Keratinocyte (primary cell): Measurements from ENCODE around the gene KCNQ4. TPM values are rescaled to one million over a fixed set of nuclear protein-coding genes. Genes with fewer than 3 reads are reported as not detected.

Experiments
- DNase-seq: peaks from one replicate; pipeline ENCODE4 v3.0.0-alpha.2; 2011; ENCODE audit warnings: low read depth, missing footprints, low spot score
- FAIRE-seq: peaks from 2 replicates; lab custom pipeline; 2011; peaks lifted over from hg19 to GRCh38; lab: Jason Lieb, UNC
- H2AFZ ChIP-seq: 2 replicates; pipeline ENCODE4 v1.6.0; 2012; ENCODE audit warnings: low read length, control low read depth, inconsistent platforms; ENCODE audit not compliant: control insufficient read depth
- H3K27ac ChIP-seq: 2 replicates; pipeline ENCODE4 v1.5.1; 2011; ENCODE audit warnings: low read length; ENCODE audit not compliant: control insufficient read depth, insufficient read depth
- H3K27me3 ChIP-seq: 3 replicates; pipeline ENCODE4 v1.6.0; 2011; ENCODE audit warnings: low read length; ENCODE audit not compliant: control insufficient read depth, insufficient read depth; ENCODE audit errors: extremely low read depth
- H3K36me3 ChIP-seq, 2 experiments: 2 replicates in 1 of 2; 3 replicates in 1 of 2; pipeline ENCODE4 v1.5.1; 2011; ENCODE audit warnings: low read length in 2 of 2, mild to moderate bottlenecking in 1 of 2; ENCODE audit not compliant: control insufficient read depth in 2 of 2, insufficient read depth in 2 of 2; ENCODE audit errors: extremely low read depth in 1 of 2
- H3K4me1 ChIP-seq: 3 replicates; pipeline ENCODE4 v1.5.1; 2011; ENCODE audit warnings: low read length; ENCODE audit not compliant: control insufficient read depth, insufficient read depth; ENCODE audit errors: extremely low read depth
- H3K4me2 ChIP-seq: 3 replicates; pipeline ENCODE4 v1.6.0; 2011; ENCODE audit warnings: low read depth, low read length; ENCODE audit not compliant: control insufficient read depth, insufficient read depth; ENCODE audit errors: extremely low read depth
- H3K4me3 ChIP-seq, 3 experiments: fragments of 200-600 bp in 1 of 3; sonication (generic) in 1 of 3; 2 replicates in 2 of 3; 3 replicates in 1 of 3; pipeline ENCODE4 v1.5.1; 2011 to 2016; ENCODE audit warnings: low read length in 3 of 3, mild to moderate bottlenecking in 3 of 3, control low read depth in 2 of 3, inconsistent platforms in 1 of 3, low read depth in 1 of 3, mixed read lengths in 1 of 3, mixed run types in 1 of 3, moderate library complexity in 1 of 3; ENCODE audit not compliant: control insufficient read depth in 2 of 3, insufficient read depth in 2 of 3; ENCODE audit errors: extremely low read depth in 1 of 3
- H3K79me2 ChIP-seq: 2 replicates; pipeline ENCODE4 v1.6.0; 2012; ENCODE audit warnings: low read length; ENCODE audit not compliant: control insufficient read depth, insufficient read depth
- H3K9ac ChIP-seq: 3 replicates; pipeline ENCODE4 v1.6.0; 2011; ENCODE audit warnings: low read length; ENCODE audit not compliant: control insufficient read depth, insufficient read depth; ENCODE audit errors: extremely low read depth
- H3K9me1 ChIP-seq: 3 replicates; pipeline ENCODE4 v1.6.0; 2011; ENCODE audit warnings: low read length; ENCODE audit not compliant: control insufficient read depth, insufficient read depth; ENCODE audit errors: extremely low read depth
- H3K9me3 ChIP-seq: 2 replicates; pipeline ENCODE4 v1.5.1; 2012; ENCODE audit warnings: low read depth, low read length; ENCODE audit not compliant: control insufficient read depth
- H4K20me1 ChIP-seq: 3 replicates; pipeline ENCODE4 v1.6.0; 2011; ENCODE audit warnings: low read length; ENCODE audit not compliant: control insufficient read depth, insufficient read depth; ENCODE audit errors: extremely low read depth
- EZH2 ChIP-seq: IDR thresholded peaks from one replicate; pipeline ENCODE4 v1.6.1; 2012; ENCODE audit warnings: inconsistent platforms, mild to moderate bottlenecking, low read length, moderate library complexity
- dilution Hi-C: fragments of 300-500 bp; cut with MboI; formaldehyde crosslinking; loops from one replicate; pipeline ENCODE4 v1.7.0; 2020; ENCODE audit warnings: low sequenced_read_pairs; ENCODE audit not compliant: extremely low pct_ligation_motif_present
- polyA plus RNA-seq, 5 experiments: library from polyadenylated mRNA; depleted of rRNA in 3 of 5; stranded (reverse) in 3 of 5; stranded (forward) in 1 of 5; unstranded in 1 of 5; fragments of >200 nt; gene quantifications; 1 replicate in 1 of 5; 2 replicates in 3 of 5; 3 replicates in 1 of 5; pipeline versions ENCODE4 v1.2.1 to v1.2.3, GENCODE V29; 2011 to 2012; ENCODE audit warnings: missing spikeins in 2 of 5, low read depth in 1 of 5, low replicate concordance in 1 of 5
- TF ChIP-seq, protein P1 (sequence below), 3 experiments: IDR thresholded peaks in 1 of 3; conservative IDR thresholded peaks in 1 of 3; optimal IDR thresholded peaks in 1 of 3; 2 replicates in 2 of 3; 3 replicates in 1 of 3; pipeline versions ENCODE3 to v1.5.1; 2011; ENCODE audit warnings: low read length in 3 of 3, mild to moderate bottlenecking in 3 of 3, moderate library complexity in 2 of 3, control low read depth in 1 of 3, inconsistent platforms in 1 of 3; ENCODE audit not compliant: insufficient read depth in 2 of 3; ENCODE audit errors: extremely low read depth in 1 of 3

The KCNQ4 gene
- polyA plus RNA-seq, 1 donor (not counting 4 experiments of a cell fraction or from before 2014, with no cell fraction given), result not detected

DNA sequence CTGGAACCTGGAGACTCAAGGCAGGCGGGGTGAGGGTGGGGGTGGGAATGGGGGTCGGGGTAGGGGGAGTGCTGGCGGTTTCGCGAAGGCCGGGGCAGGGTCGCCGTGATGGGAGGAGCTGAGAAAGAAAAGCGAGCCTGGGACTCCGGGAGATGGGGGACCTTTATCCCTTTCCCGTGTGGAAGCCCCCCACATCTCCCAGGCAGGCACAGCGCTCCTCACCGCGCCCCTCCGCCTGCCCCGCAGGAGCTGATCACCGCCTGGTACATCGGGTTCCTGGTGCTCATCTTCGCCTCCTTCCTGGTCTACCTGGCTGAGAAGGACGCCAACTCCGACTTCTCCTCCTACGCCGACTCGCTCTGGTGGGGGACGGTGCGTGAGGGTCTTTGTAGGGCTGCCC lies 35.5 kb downstream of the KCNQ4 start:
- dilution Hi-C loops, result no loop called here
- H3K27ac ChIP-seq, result no peak overlapping the region
- FAIRE-seq (no peak), DNase-seq (no peak)
- H4K20me1 ChIP-seq, result no peaks in the 10 kb centered on the region
- no peaks in the 10 kb centered on the region for H3K4me1 ChIP-seq
- TF ChIP-seq EZH2, result no peak
- TF ChIP-seq, protein P1, sequence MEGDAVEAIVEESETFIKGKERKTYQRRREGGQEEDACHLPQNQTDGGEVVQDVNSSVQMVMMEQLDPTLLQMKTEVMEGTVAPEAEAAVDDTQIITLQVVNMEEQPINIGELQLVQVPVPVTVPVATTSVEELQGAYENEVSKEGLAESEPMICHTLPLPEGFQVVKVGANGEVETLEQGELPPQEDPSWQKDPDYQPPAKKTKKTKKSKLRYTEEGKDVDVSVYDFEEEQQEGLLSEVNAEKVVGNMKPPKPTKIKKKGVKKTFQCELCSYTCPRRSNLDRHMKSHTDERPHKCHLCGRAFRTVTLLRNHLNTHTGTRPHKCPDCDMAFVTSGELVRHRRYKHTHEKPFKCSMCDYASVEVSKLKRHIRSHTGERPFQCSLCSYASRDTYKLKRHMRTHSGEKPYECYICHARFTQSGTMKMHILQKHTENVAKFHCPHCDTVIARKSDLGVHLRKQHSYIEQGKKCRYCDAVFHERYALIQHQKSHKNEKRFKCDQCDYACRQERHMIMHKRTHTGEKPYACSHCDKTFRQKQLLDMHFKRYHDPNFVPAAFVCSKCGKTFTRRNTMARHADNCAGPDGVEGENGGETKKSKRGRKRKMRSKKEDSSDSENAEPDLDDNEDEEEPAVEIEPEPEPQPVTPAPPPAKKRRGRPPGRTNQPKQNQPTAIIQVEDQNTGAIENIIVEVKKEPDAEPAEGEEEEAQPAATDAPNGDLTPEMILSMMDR (optimal IDR thresholded peaks at IDR 0.05 in 1 of 3, IDR thresholded peaks at IDR 0.05 in 1 of 3, conservative IDR thresholded peaks at IDR 0.05 in 1 of 3; ENCODE audit: extremely low read depth in 1 of 3, insufficient read depth in 2 of 3, low read length in 3 of 3), result no peak
- H3K27me3 ChIP-seq, result peaks cover 25% of the 10 kb centered on the region
- no peak overlapping the region for H2AFZ ChIP-seq
- no peak overlapping the region for H3K9ac ChIP-seq
- H3K4me2 ChIP-seq, result no peak overlapping the region
- H3K36me3 ChIP-seq, result no peaks in the 10 kb centered on the region
- no peaks in the 10 kb centered on the region for H3K79me2 ChIP-seq
- H3K9me3 ChIP-seq, result no peaks in the 10 kb centered on the region
- H3K4me3 ChIP-seq, result no peak overlapping the region
- H3K9me1 ChIP-seq, result no peaks in the 10 kb centered on the region

DNA sequence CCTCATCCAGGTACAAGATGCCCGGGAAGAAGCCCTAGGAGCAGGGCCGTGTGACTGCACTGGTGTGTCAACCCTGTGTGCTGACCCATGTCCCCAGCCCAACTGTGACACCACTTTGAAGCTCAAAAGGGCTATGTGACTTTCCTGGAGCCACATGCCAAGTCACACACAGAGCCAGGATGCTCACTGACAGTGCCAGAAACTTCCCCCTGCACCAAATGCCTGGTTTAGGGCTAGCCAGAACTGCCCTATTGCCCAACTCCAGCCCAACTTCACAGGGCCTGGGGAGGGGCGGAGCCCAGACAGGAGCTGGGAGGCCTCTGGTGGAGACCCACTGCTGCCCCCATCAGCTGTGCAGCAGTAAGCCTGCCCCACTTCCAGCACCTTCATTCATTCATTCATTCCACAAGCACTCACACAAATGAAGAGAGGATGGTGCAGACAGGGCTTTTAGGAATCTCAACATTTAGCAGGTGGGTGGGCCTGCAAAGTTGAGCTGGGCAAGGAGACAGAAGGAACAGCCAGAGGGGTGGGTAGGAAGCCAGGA lies 36.7 kb downstream of the KCNQ4 start:
- no peaks in the 10 kb centered on the region for H3K36me3 ChIP-seq
- no peaks in the 10 kb centered on the region for H3K9me1 ChIP-seq
- TF ChIP-seq, protein P1 (optimal IDR thresholded peaks at IDR 0.05 in 1 of 3, IDR thresholded peaks at IDR 0.05 in 1 of 3, conservative IDR thresholded peaks at IDR 0.05 in 1 of 3; ENCODE audit: extremely low read depth in 1 of 3, insufficient read depth in 2 of 3, low read length in 3 of 3), result no peak
- TF ChIP-seq EZH2, result no peak
- peaks cover 25% of the 10 kb centered on the region for H3K27me3 ChIP-seq
- H3K9ac ChIP-seq, result no peak overlapping the region
- dilution Hi-C loops, result no loop called here
- no peaks in the 10 kb centered on the region for H4K20me1 ChIP-seq
- no peak overlapping the region for H3K27ac ChIP-seq
- H3K4me1 ChIP-seq, result no peaks in the 10 kb centered on the region
- no peak for DNase-seq
- H3K9me3 ChIP-seq, result no peaks in the 10 kb centered on the region
- FAIRE-seq, result no peak
- no peak overlapping the region for H2AFZ ChIP-seq
- H3K79me2 ChIP-seq, result no peaks in the 10 kb centered on the region
- no peak overlapping the region for H3K4me2 ChIP-seq
- no peak overlapping the region for H3K4me3 ChIP-seq
